Measurements from ENCODE around the gene MTTP. TPM values are rescaled to one million over a fixed set of nuclear protein-coding genes. Genes with fewer than 3 reads are reported as not detected.

MTTP gene
- total RNA-seq, 2 donors from 2014 or later: 0.11 to 0.42 TPM

DNA sequence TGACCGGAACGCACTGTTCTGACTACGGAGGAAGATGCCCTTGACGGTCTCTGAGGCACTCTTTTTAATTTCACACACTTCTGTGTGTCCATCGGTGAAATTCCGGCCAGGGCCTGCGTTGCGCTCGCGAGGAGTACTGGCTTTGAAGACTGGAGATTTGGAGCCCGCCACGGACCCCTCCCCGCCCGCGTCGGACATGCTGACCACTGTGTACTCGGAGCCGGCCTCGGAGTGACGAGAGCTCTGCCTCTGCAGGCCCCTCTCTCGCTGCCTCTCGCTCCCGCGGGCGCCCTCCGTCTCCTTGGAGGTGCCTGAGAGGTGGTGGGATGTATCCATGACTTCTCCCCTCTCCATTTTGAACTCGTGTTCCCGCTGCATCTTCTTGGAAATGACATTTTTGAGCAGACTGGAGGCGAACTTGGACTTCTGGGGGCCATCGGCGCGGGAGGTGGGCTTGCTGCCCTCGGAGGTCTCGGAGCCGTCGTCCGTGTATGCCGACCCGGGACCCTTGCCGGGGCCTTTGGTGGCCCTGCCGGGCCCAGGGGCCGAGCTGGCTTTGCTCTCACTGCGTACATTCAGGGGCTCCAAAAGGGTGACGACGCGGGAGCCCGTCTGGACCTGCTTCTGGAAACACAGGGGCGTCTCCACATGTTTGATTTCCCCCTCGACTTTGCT, 77.3 kb downstream of the MTTP start:
- no peaks in the 10 kb centered on the region for H3K4me1 ChIP-seq (ENCODE audit: control insufficient read depth, insufficient read depth, low read length)
- Mint-ChIP-seq H3K4me1 (peaks cover 2% of the 10 kb centered on the region), H3K27me3 (ENCODE audit: insufficient read depth) (no peaks in the 10 kb centered on the region), H3K27ac (no peak overlapping the region), H3K4me3 (no peak overlapping the region), H3K36me3 (ENCODE audit: low read depth) (no peaks in the 10 kb centered on the region), H3K9me3 (no peaks in the 10 kb centered on the region)
- H3K36me3 ChIP-seq (ENCODE audit: control insufficient read depth, insufficient read depth, low read length): no peaks in the 10 kb centered on the region
- no peak overlapping the region for H3K27ac ChIP-seq (ENCODE audit: low read depth, low read length)
- DNase-seq: no peak
- 93 to 98% methylated on average over 32 to 49 of the region's 49 CpGs for WGBS, 2 experiments (ENCODE audit: insufficient coverage in 1 of 2, insufficient read length in 1 of 2)
- no peak overlapping the region for H3K9ac ChIP-seq (ENCODE audit: extremely low read depth, low read length, poor library complexity, severe bottlenecking)
- no peaks in the 10 kb centered on the region for H3K9me3 ChIP-seq (ENCODE audit: control insufficient read depth, low read length)
- H3K27me3 ChIP-seq (ENCODE audit: control insufficient read depth, insufficient read depth, low read length, poor library complexity, severe bottlenecking): no peaks in the 10 kb centered on the region
- no peak for TF ChIP-seq CTCF (conservative IDR thresholded peaks at IDR 0.05)
- no peak overlapping the region for H3K4me3 ChIP-seq (ENCODE audit: low read length)

DNA sequence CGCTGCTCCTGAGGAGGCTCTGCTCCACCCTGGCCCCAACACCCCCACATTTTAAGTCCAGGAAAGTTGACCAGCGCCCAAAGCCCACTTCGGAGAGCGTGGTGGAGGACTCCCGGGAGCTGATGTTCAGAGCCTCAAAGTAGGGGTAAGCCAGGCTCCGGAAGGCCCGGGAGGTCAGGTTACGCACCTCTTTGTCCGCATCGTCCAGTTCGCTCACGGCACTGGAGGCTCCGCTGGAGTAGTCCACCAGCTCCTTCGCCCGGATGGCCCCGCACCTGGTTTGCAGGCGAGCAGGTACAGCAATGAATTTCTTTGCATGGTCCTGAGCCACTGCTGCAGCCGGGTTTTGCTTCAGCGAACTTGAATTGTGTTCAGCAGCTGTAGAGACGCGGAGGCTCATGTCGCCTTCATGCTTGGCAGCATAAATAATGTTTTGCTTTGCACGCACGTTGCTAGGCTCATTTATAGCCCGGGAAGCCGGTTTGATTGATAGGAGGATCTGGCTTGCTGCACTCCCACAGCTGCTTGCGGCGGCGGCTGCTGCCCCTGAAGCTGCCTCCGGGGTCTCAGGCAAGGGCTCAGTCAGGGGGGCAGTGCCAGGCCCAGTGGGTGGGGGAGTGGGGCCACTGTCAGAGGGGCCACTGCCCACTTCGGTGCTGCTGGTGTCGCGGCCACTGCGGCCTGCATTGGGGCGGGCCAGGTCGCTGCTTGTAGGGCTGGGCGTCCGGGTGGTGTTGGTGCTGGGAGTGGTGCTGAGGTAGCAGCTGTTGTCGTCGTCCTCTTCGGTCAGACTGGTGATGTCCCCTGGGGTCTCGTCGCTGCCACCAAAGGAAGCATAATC, 78.2 kb downstream of the MTTP start:
- no peak for DNase-seq
- H3K9me3 Mint-ChIP-seq: no peaks in the 10 kb centered on the region
- no peak overlapping the region for H3K27ac ChIP-seq (ENCODE audit: low read depth, low read length)
- TF ChIP-seq CTCF (conservative IDR thresholded peaks at IDR 0.05): no peak
- H3K4me1 Mint-ChIP-seq: no peaks in the 10 kb centered on the region
- H3K36me3 Mint-ChIP-seq (ENCODE audit: low read depth): no peaks in the 10 kb centered on the region
- no peak overlapping the region for H3K9ac ChIP-seq (ENCODE audit: extremely low read depth, low read length, poor library complexity, severe bottlenecking)
- H3K4me3 ChIP-seq (ENCODE audit: low read length): no peak overlapping the region
- 95 to 97% methylated on average over 32 to 43 of the region's 43 CpGs for WGBS, 2 experiments (ENCODE audit: insufficient coverage in 1 of 2, insufficient read length in 1 of 2)
- H3K4me3 Mint-ChIP-seq: no peak overlapping the region
- no peaks in the 10 kb centered on the region for H3K27me3 ChIP-seq (ENCODE audit: control insufficient read depth, insufficient read depth, low read length, poor library complexity, severe bottlenecking)
- no peaks in the 10 kb centered on the region for H3K4me1 ChIP-seq (ENCODE audit: control insufficient read depth, insufficient read depth, low read length)
- H3K36me3 ChIP-seq (ENCODE audit: control insufficient read depth, insufficient read depth, low read length): no peaks in the 10 kb centered on the region
- no peaks in the 10 kb centered on the region for H3K27me3 Mint-ChIP-seq (ENCODE audit: insufficient read depth)
- no peak overlapping the region for H3K27ac Mint-ChIP-seq
- H3K9me3 ChIP-seq (ENCODE audit: control insufficient read depth, low read length): no peaks in the 10 kb centered on the region

DNA sequence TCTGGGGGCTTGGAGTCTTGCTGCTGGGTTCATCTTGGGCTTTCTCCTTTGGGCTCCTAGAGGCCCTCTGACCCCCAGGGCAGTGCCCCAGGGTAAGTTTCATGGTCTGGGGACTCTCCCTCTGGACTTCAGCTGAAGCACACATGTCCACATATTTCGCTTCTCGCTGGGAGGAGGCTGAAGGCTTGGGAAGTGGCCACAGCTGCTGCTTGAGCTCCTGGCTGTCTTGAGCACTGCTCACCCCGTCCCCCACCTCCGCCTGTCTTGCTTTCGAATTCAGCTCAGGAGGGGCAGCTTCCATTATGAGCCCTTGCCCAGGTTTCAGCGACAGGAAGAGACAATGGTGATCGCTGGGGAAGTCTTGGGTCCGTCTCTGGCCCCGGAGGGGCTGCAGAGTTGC, 79.3 kb downstream of the MTTP start:
- Histone ChIP-seq H3K4me1 (ENCODE audit: control insufficient read depth, insufficient read depth, low read length) (no peaks in the 10 kb centered on the region), H3K36me3 (ENCODE audit: control insufficient read depth, insufficient read depth, low read length) (no peaks in the 10 kb centered on the region), H3K4me3 (ENCODE audit: low read length) (no peak overlapping the region), H3K27me3 (ENCODE audit: control insufficient read depth, insufficient read depth, low read length, poor library complexity, severe bottlenecking) (no peaks in the 10 kb centered on the region), H3K9ac (ENCODE audit: extremely low read depth, low read length, poor library complexity, severe bottlenecking) (no peak overlapping the region), H3K9me3 (ENCODE audit: control insufficient read depth, low read length) (no peaks in the 10 kb centered on the region), H3K27ac (ENCODE audit: low read depth, low read length) (no peak overlapping the region)
- Mint-ChIP-seq H3K9me3 (no peaks in the 10 kb centered on the region), H3K27ac (no peak overlapping the region), H3K4me1 (no peaks in the 10 kb centered on the region), H3K27me3 (ENCODE audit: insufficient read depth) (no peaks in the 10 kb centered on the region), H3K4me3 (no peak overlapping the region), H3K36me3 (ENCODE audit: low read depth) (no peaks in the 10 kb centered on the region)
- WGBS, 2 experiments (ENCODE audit: insufficient coverage in 1 of 2, insufficient read length in 1 of 2): 91 to 100% methylated on average over 2 to 9 of the region's 9 CpGs
- no peak for TF ChIP-seq CTCF (conservative IDR thresholded peaks at IDR 0.05)
- no peak for DNase-seq

Data from endodermal cell (in vitro differentiated cells).